GM21447 (cell line): ENCODE data around the gene JAG1.

Experiments
- ATAC-seq: cut with Tn5 transposase; IDR thresholded peaks from one replicate; pipeline ENCODE4 v1.9.1; 2021; ENCODE audit not compliant: unreplicated experiment

The JAG1 gene

DNA sequence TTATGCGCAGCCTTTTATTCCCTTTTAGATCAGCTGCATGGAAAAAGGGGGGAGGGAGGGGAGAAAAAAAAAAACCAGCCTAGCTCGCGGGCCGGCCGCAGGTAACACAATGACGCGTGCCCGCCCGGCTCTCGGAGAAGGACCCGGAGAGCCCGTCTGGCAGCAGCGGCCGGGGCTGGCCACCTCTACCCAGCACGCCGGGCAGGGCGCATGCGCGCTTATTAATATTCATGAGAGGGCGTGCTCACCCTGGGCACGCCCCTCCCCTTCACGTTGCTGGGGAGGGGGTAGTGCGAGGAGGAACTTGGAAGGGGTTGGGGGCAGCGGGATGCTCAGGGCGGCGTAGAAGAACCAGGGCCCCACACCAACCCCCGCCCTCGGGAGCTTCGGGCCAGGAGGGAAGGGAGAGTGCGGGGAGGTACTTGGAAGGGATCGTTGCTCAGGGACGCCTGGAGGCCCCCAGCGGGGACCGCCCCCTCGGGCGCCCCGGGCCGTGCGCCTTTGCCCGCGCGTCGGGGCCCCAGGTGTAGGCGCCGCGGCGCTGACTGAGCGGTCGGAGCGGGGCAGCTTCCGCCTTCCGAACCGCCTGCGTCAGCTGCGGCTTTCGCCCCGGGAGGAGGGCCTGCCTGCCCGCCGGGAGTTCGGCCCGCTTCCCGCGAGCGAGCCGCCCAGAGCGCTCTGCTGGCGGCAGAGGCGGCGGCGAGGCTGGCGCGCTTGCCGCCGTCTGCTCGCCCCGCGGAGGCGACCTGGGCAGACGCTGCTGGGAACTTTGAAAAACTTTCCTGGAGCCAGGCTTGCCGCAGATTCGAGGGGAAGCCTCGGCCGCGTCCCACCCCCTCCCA lies at the start of gene JAG1:
TSS of gene JAG1 (minus strand) at position 158 of the 842 bp plus-strand sequence. CDS start 469 bp downstream, outside the sequence.
- peak; percentile 49 for ATAC-seq

GRCh38 chr20:10721976-10722375 lies 48.2 kb upstream of the JAG1 start:
- ATAC-seq, result no peak

DNA sequence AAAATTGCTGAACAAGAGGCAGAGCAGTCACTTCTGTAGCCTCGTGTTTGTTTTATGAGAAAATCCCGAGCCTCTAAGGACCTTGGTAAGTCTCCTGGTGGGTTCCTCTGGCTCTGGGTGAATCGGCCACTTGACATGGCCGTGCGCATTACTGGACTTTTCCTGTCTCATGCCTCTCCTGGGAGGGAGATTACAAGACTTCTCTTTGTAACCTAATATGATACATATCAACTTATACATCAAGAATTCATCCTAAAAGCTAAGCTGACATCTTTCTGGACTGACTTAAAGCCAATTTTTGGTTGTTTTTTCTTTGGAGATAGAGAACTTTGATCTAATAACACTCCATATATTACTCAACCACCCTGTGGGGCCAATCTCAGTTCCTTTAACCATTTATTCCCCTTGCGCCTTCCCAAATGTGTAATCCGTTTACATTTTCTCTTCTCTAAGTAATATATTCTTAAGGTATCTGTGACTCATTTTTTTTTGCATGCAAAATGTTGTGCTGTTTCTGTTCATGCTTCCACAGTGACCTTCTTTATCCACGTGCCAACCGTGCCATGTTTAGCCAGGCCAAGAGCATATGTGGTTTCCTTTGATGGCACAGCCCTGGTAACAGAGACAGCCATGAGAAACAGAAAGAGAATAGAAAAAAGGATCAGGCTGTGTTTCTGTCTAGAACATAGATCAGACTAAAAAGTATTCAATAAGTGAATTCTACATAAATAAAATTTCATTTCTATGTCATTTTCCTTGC lies 47.5 kb upstream of the JAG1 start:
- no peak for ATAC-seq

GRCh38 chr20:10720565-10720964 lies 46.8 kb upstream of the JAG1 start:
- ATAC-seq, result no peak

- ATAC-seq, result no peak
These were observed 46.1 kb upstream of the JAG1 start for GRCh38 chr20:10719740-10720385.

GRCh38 chr20:10718661-10719060 lies 44.9 kb upstream of the JAG1 start:
- no peak for ATAC-seq

GRCh38 chr20:10716855-10717254 lies 43.1 kb upstream of the JAG1 start:
- ATAC-seq, result no peak

DNA sequence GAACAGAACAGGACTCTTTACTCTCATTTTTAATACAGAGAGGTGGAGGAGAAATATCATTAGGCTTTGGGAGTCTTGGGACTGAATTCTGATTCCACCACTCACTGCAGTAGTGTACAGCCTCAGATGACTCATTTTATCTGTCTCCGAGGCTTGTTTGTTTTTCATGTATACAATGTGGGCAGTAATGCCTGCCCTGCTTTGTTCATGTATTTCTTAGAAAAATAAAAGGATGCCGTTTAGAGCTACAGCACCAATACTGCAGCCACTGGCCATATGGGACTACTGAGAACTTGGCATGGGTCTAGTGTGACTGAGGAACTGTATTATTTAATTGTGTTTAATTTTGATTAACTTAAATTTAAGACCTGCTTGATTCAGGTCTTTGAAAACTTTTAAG lies 41.2 kb upstream of the JAG1 start:
- ATAC-seq, result no peak

DNA sequence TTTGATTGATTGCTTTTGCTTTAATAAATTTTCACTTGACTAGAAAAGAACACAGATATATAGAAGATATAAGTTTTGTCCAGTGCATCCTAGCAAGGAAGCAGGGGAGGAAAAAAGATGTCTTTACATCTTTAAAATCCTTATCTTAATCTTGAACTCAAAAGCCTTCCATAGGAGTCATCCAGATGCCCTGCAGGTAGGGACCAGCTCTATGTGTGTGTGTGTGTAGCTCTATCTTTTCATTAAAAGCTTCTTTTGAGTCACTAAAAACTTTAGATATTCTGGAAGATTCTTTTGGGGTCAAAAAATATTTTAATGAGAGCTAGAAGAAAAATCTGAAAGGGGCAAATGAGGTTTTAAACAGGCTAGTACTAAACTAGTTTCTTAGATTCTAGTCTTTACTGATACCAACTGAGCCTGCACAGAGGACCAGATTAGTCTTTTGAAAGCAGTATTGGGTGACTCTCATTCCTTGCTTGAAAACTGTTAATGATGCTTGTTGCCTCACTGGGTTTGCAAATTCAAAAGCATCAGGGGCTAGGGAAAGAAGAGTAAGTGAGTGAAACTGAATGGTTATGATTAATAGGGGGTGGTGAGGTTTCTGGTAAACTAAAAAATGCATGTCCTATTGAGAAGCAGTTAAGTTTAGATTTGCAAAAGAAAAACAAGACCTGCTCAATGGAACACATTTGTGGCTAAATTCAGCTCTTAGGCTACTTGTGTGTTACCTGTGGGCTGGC lies 40.6 kb upstream of the JAG1 start:
- ATAC-seq, result no peak

- ATAC-seq, result no peak
These were observed 39.4 kb upstream of the JAG1 start for GRCh38 chr20:10713161-10713560.

DNA sequence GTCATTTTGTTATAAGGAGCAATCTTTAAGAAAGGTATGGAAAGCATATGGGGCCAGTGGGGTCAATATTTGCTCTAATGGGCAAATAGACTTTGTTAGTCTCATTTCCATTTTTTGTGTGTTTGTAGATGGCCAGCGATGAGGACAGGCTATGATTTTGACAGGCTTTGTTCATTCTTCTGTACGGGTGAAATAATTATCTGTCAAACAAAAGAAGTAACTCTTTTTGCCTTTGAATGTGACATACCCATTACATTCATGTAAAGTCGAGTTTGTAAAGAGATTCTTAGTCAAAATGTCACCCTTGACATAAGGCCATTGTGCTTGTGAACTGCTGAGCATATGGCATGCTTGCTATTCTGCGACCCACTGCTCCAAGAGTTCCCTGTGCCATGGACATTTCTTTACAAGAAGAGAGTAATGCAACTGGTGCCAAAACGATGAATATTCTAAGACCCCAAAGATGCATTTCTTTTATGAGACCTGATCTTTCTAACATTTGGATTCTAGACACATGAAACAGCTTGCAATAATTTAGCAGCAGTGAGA lies 38.2 kb upstream of the JAG1 start:
- no peak for ATAC-seq

DNA sequence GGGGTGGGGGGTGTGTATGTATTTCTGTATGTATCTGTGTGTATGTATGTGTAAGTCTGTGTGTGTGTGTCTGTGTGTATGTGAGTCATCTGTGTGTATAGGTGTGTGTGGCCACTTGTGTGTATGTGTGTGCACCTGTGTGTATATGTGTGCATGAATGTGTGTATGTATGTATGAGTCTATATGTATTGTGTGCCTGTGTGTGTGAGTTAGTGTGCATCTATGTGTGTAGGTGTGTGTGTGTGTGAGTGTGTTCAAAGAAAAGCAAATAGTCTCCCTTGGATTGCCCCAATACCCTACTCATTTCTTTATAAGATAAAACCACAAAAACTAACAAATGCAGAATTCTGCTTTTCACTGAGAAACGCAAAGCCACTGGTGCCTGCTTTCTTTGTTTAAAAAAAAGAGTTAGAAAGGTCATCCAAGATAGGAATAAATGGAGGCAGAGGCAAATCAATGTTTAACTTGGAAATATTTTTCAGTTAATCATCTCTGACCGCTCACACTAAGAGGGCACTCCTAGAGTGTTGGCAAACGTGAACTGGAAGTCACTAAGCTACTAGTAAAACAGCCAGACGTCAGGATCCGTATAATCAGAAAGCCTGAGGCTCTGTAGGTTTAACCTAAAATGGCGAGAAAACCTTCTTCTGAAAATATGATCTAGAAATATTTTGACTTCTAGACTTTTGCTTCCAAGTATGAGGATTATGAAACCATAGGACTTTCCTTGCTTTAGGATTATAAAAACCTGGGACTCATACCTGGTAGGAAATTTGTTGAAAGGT lies 37.4 kb upstream of the JAG1 start:
- no peak for ATAC-seq

- ATAC-seq, result no peak
These were observed 36.1 kb upstream of the JAG1 start for GRCh38 chr20:10709916-10710315.

DNA sequence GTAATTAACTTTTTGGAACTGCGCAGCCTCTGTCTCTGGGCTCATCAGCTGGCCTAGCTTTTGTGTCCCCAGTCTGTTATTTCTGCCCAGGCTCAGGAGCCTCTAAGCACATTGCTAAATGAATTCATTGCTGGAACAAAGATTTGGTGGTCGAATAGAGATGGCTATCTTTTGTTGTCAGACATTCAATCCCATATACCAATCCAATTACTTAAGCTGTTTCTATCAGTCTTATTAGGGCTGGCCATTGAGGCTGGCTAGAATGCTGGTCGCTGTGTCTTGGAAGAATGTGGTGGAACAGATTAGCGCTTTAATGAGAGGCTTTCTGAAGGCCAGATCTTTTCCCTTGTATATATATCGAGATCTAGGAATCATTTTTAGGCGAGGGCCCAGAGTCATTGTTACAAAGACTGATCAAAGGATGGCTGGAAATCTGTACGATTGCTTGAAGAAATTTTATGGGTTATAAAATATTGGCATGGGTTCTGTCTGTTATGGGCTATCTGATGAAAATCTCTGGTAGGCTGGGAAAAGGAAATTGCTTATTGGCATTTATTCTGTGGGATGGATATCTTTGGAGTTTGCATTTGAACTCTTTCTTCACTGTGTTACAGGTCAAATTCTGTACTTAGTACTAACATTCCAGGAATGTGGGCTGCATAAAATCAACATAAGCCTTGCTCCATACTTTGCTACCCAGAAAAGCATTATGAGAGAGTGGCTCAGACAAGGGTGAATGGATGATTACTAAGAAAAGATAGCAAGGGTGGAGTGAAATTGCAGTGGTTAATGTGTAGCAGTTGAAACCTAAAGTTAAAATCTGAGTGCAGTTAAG lies 34.8 kb upstream of the JAG1 start:
- no peak for ATAC-seq

GRCh38 chr20:10707791-10708190 lies 34.0 kb upstream of the JAG1 start:
- no peak for ATAC-seq

DNA sequence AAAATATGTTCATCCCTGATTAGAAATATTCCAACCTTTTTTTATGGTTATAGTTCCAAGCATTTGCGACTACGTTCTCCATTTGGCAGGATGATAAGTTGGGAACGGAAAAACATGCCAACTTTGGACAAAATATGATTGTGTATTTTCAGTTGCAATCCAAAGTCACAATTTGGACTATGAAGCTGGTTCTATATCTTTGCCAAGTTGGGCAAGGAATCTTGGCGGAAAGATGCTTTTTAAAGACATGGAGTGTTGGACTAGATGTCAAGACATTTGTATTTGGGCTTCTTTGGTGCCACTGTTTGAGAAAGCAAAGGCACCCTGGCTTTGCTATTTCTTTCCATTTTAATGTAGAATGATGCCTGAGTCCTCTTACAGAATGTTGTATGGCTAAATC lies 33.3 kb upstream of the JAG1 start:
- no peak for ATAC-seq

GRCh38 chr20:10706460-10706811 lies 32.6 kb upstream of the JAG1 start:
- ATAC-seq, result no peak

GRCh38 chr20:10705801-10706459 lies 32.1 kb upstream of the JAG1 start:
- no peak for ATAC-seq

GRCh38 chr20:10701607-10702006 lies 27.8 kb upstream of the JAG1 start:
- no peak for ATAC-seq
